Lower leg skin (tissue), 4 donors: ENCODE data around the gene HLA-C. TPM values are rescaled to one million over a fixed set of nuclear protein-coding genes. Genes with fewer than 3 reads are reported as not detected.

Experiments
- DNase-seq, 2 donors: peaks; one replicate each; pipeline ENCODE4 v3.0.0-alpha.2; 2019; ENCODE audit warnings: low spot score in 2 of 2
- H3K4me3 ChIP-seq: fragments of 200-600 bp; sonication (generic); 2 replicates; pipeline ENCODE4 v1.5.1; 2017; ENCODE audit warnings: mild to moderate bottlenecking, low read depth; ENCODE audit not compliant: poor library complexity, severe bottlenecking
- CTCF ChIP-seq, 3 donors: fragments of 450-650 bp; IDR thresholded peaks; one replicate each; pipeline ENCODE4 v1.5.1; 2016; ENCODE audit warnings: antibody characterized with exemption in 3 of 3, mild to moderate bottlenecking in 3 of 3, moderate library complexity in 2 of 3
- POLR2A ChIP-seq, 2 donors: fragments of 450-650 bp; IDR thresholded peaks; one replicate each; pipeline ENCODE4 v1.6.1; 2016 to 2017; ENCODE audit warnings: antibody characterized with exemption in 2 of 2, mild to moderate bottlenecking in 1 of 2, moderate library complexity in 1 of 2
- WGBS, 2 donors: methylation state at CpG; one replicate each; pipeline ENCODE4 v1.1.5; 2018; 5-methylcytosine and 5-hydroxymethylcytosine counted together
- intact Hi-C: fragments of 100-400 bp; cut with DNase I; formaldehyde crosslinking; loops from one replicate; pipeline ENCODE4 v1.15.0; 2023; ENCODE audit warnings: low total_unique reads
- total RNA-seq, 4 donors: library from RNA; depleted of rRNA; stranded (reverse); fragments of >200 nt; gene quantifications; one replicate each; pipeline ENCODE4 v1.1.0, GENCODE V29; 2016

The HLA-C gene
- total RNA-seq, result 100 to 1,000 TPM; 387 to 776 (median 534) TPM

GRCh38 chr6:31271641-31272357 lies at the start of gene HLA-C:
Gene HLA-C (minus strand): TSS chr6:31272092. CDS start chr6:31272071, 21 bp downstream.
- 0% methylated on average over 21 to 32 of the region's 62 CpGs for WGBS, 2 donors
- DNase-seq, result peak; percentile 95 to 98
- peak within 1 kb of the TSS; percentile 63 for H3K4me3 ChIP-seq
- intact Hi-C loops, result loop anchor here (10.0 kb wide), 1 partner anchor 83 kb away; the partner anchor contains the start of gene HLA-B
- TF ChIP-seq CTCF (IDR thresholded peaks at IDR 0.05) (no peak), POLR2A (IDR thresholded peaks at IDR 0.05) (no peak)

DNA sequence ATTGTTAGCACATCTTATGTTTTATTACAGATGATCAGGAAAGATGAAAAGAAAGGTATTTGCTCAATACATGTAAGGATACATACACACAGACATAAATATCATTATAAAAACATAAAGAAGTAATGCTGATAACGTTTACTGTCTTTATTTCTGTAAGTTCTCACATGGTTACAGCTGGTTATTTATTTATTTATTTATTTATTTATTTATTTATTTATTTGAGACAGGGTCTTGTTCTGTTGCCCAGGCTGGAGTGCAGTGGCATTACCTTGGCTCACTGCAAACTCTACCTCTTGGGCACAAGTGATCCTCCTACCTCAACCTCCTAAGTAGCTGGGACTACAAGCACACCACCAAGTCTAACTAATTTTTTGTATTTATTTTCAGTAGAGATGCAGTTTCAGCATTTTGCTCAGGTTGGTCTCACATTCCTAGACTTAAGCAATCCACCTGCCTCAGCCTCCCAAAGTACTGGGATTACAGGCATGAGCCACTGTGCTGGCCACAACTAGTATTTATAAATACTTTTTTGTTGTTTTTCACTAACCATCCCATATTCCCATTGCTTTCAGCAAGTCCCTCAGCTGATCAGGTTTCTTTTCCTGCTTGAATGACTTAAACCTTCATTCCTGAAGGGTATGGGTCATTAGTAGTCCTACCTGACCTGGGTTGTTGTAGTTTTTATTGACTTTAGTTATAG lies 49.3 kb upstream of the HLA-C start:
- TF ChIP-seq CTCF (IDR thresholded peaks at IDR 0.05), result no peak
- no peak for TF ChIP-seq POLR2A (IDR thresholded peaks at IDR 0.05)
- no peak for DNase-seq
- no peak overlapping the region for H3K4me3 ChIP-seq
- 0 to 40% methylated on average over 1 of the region's 1 CpG for WGBS, 2 donors
- intact Hi-C loops, result no loop called here

- intact Hi-C loops, result no loop called here
- 37 to 39% methylated on average over 2 of the region's 2 CpGs for WGBS, 2 donors
- no peak for DNase-seq
These were observed 45.1 kb upstream of the HLA-C start for GRCh38 chr6:31317036-31317435.

GRCh38 chr6:31309641-31310040 lies 37.7 kb upstream of the HLA-C start:
- WGBS, 2 donors, result 87 to 93% methylated on average over 2 of the region's 2 CpGs
- TF ChIP-seq POLR2A (IDR thresholded peaks at IDR 0.05), result no peak
- no peak for TF ChIP-seq CTCF (IDR thresholded peaks at IDR 0.05)
- intact Hi-C loops, result no loop called here

More at GRCh38 chr6:31317036-31317435, 45.1 kb upstream of the HLA-C start:
- TF ChIP-seq CTCF (IDR thresholded peaks at IDR 0.05) (no peak), POLR2A (IDR thresholded peaks at IDR 0.05) (no peak)
- H3K4me3 ChIP-seq, result no peak overlapping the region

GRCh38 chr6:31308845-31309175 lies 36.9 kb upstream of the HLA-C start:
- intact Hi-C loops, result no loop called here
- WGBS, 2 donors, result 44 to 48% methylated on average over 10 to 11 of the region's 11 CpGs
- H3K4me3 ChIP-seq, result no peak overlapping the region
- TF ChIP-seq POLR2A (IDR thresholded peaks at IDR 0.05), result no peak
- no peak for TF ChIP-seq CTCF (IDR thresholded peaks at IDR 0.05)
- no peak for DNase-seq

More at GRCh38 chr6:31309641-31310040, 37.7 kb upstream of the HLA-C start:
- DNase-seq, result no peak
- no peak overlapping the region for H3K4me3 ChIP-seq
